Prostate gland (tissue), 2 donors: ENCODE data around the gene DRC7.

Experiments
- POLR2A ChIP-seq: fragments of 450-650 bp; IDR thresholded peaks from one replicate; pipeline ENCODE4 v1.6.1; 2016; ENCODE audit warnings: antibody characterized with exemption, mild to moderate bottlenecking
- POLR2AphosphoS5 ChIP-seq: sonication (generic); formaldehyde crosslinking; IDR thresholded peaks from one replicate; pipeline ENCODE4 v1.6.1; 2017; ENCODE audit warnings: antibody characterized with exemption
- TF ChIP-seq, protein P1 (sequence below), 4 experiments: fragments of 200-600 bp in 2 of 4; fragments of 450-650 bp in 2 of 4; sonication (generic) in 2 of 4; IDR thresholded peaks; 1 replicate in 3 of 4; 2 replicates in 1 of 4; pipeline ENCODE4 v1.5.1; 2016 to 2019; ENCODE audit warnings: antibody characterized with exemption in 4 of 4, mild to moderate bottlenecking in 2 of 4, moderate library complexity in 2 of 4

DNA sequence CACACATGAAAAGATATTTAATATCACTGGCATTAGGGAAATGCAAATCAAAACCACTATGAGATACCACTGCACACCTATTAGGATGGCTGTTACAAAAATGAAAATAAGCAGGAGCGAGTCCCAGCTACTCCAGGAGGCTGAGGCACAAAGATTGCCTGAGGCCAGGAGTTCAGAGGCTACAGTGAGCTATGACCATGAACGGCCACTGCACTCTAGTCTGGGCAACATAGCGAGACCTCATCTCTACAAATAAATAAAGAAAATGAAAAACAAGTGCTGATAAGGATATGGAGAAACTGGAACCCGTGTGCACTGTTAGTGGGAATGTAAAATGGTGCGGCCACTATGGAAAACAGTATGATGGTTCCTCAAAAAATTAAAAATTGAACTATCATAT is 84.1 kb downstream of the DRC7 start:
- TF ChIP-seq, protein P1, sequence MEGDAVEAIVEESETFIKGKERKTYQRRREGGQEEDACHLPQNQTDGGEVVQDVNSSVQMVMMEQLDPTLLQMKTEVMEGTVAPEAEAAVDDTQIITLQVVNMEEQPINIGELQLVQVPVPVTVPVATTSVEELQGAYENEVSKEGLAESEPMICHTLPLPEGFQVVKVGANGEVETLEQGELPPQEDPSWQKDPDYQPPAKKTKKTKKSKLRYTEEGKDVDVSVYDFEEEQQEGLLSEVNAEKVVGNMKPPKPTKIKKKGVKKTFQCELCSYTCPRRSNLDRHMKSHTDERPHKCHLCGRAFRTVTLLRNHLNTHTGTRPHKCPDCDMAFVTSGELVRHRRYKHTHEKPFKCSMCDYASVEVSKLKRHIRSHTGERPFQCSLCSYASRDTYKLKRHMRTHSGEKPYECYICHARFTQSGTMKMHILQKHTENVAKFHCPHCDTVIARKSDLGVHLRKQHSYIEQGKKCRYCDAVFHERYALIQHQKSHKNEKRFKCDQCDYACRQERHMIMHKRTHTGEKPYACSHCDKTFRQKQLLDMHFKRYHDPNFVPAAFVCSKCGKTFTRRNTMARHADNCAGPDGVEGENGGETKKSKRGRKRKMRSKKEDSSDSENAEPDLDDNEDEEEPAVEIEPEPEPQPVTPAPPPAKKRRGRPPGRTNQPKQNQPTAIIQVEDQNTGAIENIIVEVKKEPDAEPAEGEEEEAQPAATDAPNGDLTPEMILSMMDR (IDR thresholded peaks at IDR 0.05): no peak
- TF ChIP-seq POLR2A (no peak), POLR2AphosphoS5 (no peak)
